ENCODE data around the gene SPATA20.

SPATA20 gene

DNA sequence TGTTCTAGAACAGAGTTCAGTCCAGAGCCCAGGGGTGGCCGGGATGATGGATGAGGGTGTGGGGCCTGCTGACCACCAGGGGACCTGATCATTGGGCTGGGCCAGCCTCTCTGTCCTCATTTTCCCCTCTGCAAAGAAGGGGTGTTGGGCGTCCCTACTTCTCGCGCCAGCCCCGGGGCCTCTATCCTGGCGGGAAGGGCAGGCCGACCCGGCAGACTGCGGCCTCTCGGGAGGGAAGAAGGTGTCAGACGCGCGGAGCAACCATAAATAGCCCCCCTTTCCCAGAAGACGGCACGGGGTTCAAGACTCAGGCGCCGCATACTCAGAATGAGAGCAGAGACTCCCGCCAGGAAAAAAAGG is 11.6 kb downstream of the SPATA20 start:
- Histone ChIP-seq H3K27ac (ENCODE audit: extremely low read depth, low read depth, low read length) (no peak overlapping the region), H3K4me3 (ENCODE audit: low read depth, low read length) (no peak overlapping the region), H3K36me3 (ENCODE audit: control insufficient read depth in 2 of 2, insufficient read depth in 1 of 2, low read length in 2 of 2) (peaks cover 0 to 12% of the 10 kb centered on the region in 2 experiments; a peak in 1 of 3 replicates), H3K9me3 (ENCODE audit: control insufficient read depth, insufficient read depth, low read depth, low read length) (no peaks in the 10 kb centered on the region), H3K4me1 (ENCODE audit: control insufficient read depth, insufficient read depth, low read length) (peaks cover 5% of the 10 kb centered on the region; the same call in 1 of the 2 replicates)
- POLR2A ChIA-PET: no interaction called here
- CTCF ChIA-PET: no interaction called here
- TF ChIP-seq IKZF3 (tag by site-specific recombination; IDR thresholded peaks at IDR 0.05) (no peak), ZNF624 (tag by site-specific recombination; IDR thresholded peaks at IDR 0.05) (no peak), ZNF623 (tag by site-specific recombination; IDR thresholded peaks at IDR 0.05) (no peak), SCRT2 (tag by site-specific recombination; IDR thresholded peaks at IDR 0.05) (no peak), ZNF76 (tag by site-specific recombination; IDR thresholded peaks at IDR 0.05; ENCODE audit: borderline replicate concordance, low read depth) (no peak)
- TF ChIP-seq, protein P1, sequence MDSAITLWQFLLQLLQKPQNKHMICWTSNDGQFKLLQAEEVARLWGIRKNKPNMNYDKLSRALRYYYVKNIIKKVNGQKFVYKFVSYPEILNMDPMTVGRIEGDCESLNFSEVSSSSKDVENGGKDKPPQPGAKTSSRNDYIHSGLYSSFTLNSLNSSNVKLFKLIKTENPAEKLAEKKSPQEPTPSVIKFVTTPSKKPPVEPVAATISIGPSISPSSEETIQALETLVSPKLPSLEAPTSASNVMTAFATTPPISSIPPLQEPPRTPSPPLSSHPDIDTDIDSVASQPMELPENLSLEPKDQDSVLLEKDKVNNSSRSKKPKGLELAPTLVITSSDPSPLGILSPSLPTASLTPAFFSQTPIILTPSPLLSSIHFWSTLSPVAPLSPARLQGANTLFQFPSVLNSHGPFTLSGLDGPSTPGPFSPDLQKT (IDR thresholded peaks at IDR 0.05; ENCODE audit: borderline replicate concordance, low read depth, low read length): no peak

DNA sequence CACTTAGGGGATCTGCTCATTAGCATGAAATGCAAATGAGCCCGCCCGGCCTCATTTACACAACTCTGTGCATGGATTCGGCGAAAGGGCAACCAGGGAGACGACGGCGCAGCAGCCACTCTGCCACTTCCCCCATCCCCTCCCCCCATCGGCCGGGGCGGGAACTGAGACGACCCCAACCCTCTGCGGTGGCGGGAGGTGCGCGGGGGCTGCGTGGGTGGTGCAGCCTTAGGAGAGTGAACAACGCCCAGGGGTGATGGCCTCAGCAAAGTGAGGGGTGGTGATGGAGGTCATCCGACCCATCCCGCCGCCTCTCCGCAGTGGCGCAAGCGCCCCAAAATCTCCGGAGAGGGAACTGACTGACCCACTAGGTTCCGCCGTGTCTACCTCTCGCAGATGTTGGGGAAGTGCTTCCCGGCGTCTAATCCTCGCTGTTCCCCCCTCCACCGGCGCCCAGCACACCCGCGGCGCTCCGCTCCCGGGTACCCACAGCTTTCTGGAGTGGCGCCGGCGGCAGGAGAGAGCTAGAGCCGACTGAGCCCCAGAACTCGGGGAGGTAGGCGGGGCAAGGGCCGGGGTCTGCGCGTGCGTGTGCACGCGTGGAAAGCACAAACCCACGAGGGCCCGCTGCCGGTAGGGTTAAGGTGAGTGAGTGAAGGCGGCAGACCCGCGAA is 12.1 kb downstream of the SPATA20 start:
- peaks cover 5% of the 10 kb centered on the region; the same call in 1 of the 2 replicates for H3K4me1 ChIP-seq (ENCODE audit: control insufficient read depth, insufficient read depth, low read length)
- H3K27ac ChIP-seq (ENCODE audit: extremely low read depth, low read depth, low read length): no peak overlapping the region
- H3K4me3 ChIP-seq (ENCODE audit: low read depth, low read length): no peak overlapping the region
- ChIA-PET POLR2A (interaction anchor here (0.6 to 1.5 kb wide), 3 partner anchors 69 to 307 kb away, joined by 3 to 6 read pairs (median 5); partner anchors contain the start of genes LUC7L3 and TOB1), CTCF (interaction anchor here (1.8 to 3.4 kb wide), 3 partner anchors 8 to 71 kb away, joined by 8 to 24 read pairs (median 20); no protein-coding TSS in a partner anchor)
- TF ChIP-seq ZFHX2 (tag by site-specific recombination; conservative IDR thresholded peaks at IDR 0.05) (peak; percentile 27), ZNF155 (tag by site-specific recombination; IDR thresholded peaks at IDR 0.05) (no peak), ZSCAN30 (tag by site-specific recombination; IDR thresholded peaks at IDR 0.05) (no peak), ZBTB1 (tag by site-specific recombination; IDR thresholded peaks at IDR 0.05) (no peak)
- TF ChIP-seq, protein P2, sequence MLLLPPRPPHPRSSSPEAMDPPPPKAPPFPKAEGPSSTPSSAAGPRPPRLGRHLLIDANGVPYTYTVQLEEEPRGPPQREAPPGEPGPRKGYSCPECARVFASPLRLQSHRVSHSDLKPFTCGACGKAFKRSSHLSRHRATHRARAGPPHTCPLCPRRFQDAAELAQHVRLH (tag by site-specific recombination; IDR thresholded peaks at IDR 0.05): no peak
- no peaks in the 10 kb centered on the region for H3K9me3 ChIP-seq (ENCODE audit: control insufficient read depth, insufficient read depth, low read depth, low read length)
- peaks cover 0 to 12% of the 10 kb centered on the region in 2 experiments; a peak in 1 of 3 replicates for H3K36me3 ChIP-seq (ENCODE audit: control insufficient read depth in 2 of 2, insufficient read depth in 1 of 2, low read length in 2 of 2)

DNA sequence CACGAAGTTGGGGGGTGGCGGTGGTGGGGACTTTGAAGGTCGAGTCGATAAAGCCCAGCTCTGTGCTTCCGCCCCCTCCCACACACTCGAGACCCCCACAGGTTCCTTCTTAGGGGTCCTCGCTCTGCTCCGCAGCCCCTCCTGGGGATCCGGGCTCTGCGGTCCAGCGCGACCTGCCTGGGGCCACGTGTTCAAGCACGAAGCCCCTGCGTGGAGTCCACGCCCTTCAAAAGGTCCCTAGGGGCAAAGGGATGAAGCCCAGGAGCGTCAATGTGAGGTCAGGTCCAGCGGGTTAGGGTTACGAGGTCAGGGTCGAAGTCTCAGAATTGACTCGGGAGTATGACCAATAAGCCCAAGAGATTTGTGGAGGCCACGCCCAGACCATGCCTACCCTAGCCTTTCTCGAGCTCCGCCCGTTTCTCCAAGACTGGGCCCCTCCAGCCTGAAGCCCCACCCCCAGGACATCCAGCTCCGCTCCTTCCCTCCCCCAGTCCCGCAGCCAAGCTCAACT is 12.8 kb downstream of the SPATA20 start:
- no peak for TF ChIP-seq ZNF561 (tag by site-specific recombination; IDR thresholded peaks at IDR 0.05; ENCODE audit: borderline replicate concordance)
- peak; percentile 39; the same call in 1 of the 2 replicates for TF ChIP-seq ZFP69B (tag by site-specific recombination; IDR thresholded peaks at IDR 0.05)
- TF ChIP-seq BCL11A (tag by site-specific recombination; IDR thresholded peaks at IDR 0.05; ENCODE audit: low read depth): peak; percentile 81; the same call in 1 of the 2 replicates
- TF ChIP-seq, protein P3, sequence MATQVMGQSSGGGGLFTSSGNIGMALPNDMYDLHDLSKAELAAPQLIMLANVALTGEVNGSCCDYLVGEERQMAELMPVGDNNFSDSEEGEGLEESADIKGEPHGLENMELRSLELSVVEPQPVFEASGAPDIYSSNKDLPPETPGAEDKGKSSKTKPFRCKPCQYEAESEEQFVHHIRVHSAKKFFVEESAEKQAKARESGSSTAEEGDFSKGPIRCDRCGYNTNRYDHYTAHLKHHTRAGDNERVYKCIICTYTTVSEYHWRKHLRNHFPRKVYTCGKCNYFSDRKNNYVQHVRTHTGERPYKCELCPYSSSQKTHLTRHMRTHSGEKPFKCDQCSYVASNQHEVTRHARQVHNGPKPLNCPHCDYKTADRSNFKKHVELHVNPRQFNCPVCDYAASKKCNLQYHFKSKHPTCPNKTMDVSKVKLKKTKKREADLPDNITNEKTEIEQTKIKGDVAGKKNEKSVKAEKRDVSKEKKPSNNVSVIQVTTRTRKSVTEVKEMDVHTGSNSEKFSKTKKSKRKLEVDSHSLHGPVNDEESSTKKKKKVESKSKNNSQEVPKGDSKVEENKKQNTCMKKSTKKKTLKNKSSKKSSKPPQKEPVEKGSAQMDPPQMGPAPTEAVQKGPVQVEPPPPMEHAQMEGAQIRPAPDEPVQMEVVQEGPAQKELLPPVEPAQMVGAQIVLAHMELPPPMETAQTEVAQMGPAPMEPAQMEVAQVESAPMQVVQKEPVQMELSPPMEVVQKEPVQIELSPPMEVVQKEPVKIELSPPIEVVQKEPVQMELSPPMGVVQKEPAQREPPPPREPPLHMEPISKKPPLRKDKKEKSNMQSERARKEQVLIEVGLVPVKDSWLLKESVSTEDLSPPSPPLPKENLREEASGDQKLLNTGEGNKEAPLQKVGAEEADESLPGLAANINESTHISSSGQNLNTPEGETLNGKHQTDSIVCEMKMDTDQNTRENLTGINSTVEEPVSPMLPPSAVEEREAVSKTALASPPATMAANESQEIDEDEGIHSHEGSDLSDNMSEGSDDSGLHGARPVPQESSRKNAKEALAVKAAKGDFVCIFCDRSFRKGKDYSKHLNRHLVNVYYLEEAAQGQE (tag by site-specific recombination; IDR thresholded peaks at IDR 0.05): 0 out of 2 replicates have a peak, but pooled peaks have one; percentile 15
- TF ChIP-seq ZNF324 (tag by site-specific recombination; IDR thresholded peaks at IDR 0.05): no peak
- no peak for TF ChIP-seq ZNF169 (tag by site-specific recombination; IDR thresholded peaks at IDR 0.05)
- ChIA-PET POLR2A (interaction anchor here (0.6 to 1.7 kb wide), 10 partner anchors 10 to 307 kb away, joined by 3 to 13 read pairs (median 5); partner anchors contain the start of genes LUC7L3, SPATA20 and TOB1), CTCF (interaction anchor here (0.8 to 3.4 kb wide), 8 partner anchors 9 to 223 kb away, joined by 3 to 24 read pairs (median 5); partner anchors contain the start of gene SPATA20)
- Histone ChIP-seq H3K4me3 (ENCODE audit: low read depth, low read length) (peak overlapping the region; percentile 38), H3K27ac (ENCODE audit: extremely low read depth, low read depth, low read length) (no peak overlapping the region), H3K9me3 (ENCODE audit: control insufficient read depth, insufficient read depth, low read depth, low read length) (no peaks in the 10 kb centered on the region), H3K36me3 (ENCODE audit: control insufficient read depth in 2 of 2, insufficient read depth in 1 of 2, low read length in 2 of 2) (peaks cover 0 to 12% of the 10 kb centered on the region in 2 experiments; a peak in 1 of 3 replicates), H3K4me1 (ENCODE audit: control insufficient read depth, insufficient read depth, low read length) (peaks cover 5% of the 10 kb centered on the region; the same call in 1 of the 2 replicates)

Measured in HEK293 (cell line).